ENCODE data around the gene IFNL4. TPM values are rescaled to one million over a fixed set of nuclear protein-coding genes. Genes with fewer than 3 reads are reported as not detected.

The IFNL4 gene
- not detected in 2 replicates for polyA plus RNA-seq (2011; rRNA removed)
- not detected in 2 replicates for polyA plus RNA-seq (2012; cell fraction: cytosol; rRNA removed)
- not detected in 2 replicates for polyA plus RNA-seq (2012; cell fraction: nucleus; rRNA removed)
- not detected in 3 replicates for polyA plus RNA-seq (2017; fragmentation: RNase III; extraction: RNeasy Plus Mini Kit Qiagen cat#74134 plus additional on column Dnase treatment)
- not detected in 2 replicates for polyA minus RNA-seq (2011; rRNA and poly(A)+ RNA removed)

DNA sequence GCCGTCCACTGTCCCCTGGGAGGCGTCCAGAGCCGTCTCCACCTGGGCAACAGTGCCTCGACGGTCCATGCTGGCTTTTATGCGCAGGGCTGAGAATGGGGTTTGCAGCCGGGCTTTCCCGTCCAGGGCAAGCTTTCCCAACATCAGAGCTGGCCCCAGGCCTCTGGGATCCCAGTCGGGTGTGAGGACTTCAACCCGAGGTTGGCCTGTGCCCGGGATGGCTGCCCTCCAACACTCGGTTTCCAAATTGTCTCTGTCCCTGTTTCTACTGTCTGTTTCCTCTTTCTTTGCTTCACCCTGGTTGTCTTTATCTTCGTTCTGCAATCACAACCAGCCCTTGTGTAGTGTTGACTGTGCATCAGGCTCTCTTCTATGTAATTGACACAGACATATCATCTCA is at the start of gene IFNL4:
Gene IFNL4, minus strand, starts transcription at position 51 of the 400 bp plus-strand sequence.
- H3K4me2 ChIP-seq: no peak within 1 kb of the TSS
- H3K4me3 ChIP-seq: no peak within 1 kb of the TSS
- ChIA-PET CTCF (interaction anchor here (1.1 to 4.9 kb wide), 5 partner anchors 12 to 34 kb away, joined by 3 to 17 read pairs (median 5); no protein-coding TSS in a partner anchor), POLR2A (no interaction called here)
- no peak within 1 kb of the TSS for H3K27ac ChIP-seq
- FAIRE-seq: no peak
- no peak for DNase-seq (ENCODE audit: low read depth in 1 of 2, low spot score in 1 of 2)
- H3K9me3 ChIP-seq: no peaks in the 10 kb centered on the region
- TF ChIP-seq NFE2L2 (conservative IDR thresholded peaks at IDR 0.05; ENCODE audit: low read length) (no peak), MAZ (IDR thresholded peaks at IDR 0.05; ENCODE audit: borderline replicate concordance, low read depth, low read length) (no peak), EP300 (IDR thresholded peaks at IDR 0.05) (no peak), EHMT2 (IDR thresholded peaks at IDR 0.05; ENCODE audit: low read depth) (no peak), SMC3 (IDR thresholded peaks at IDR 0.05) (no peak), RCOR1 (IDR thresholded peaks at IDR 0.05; ENCODE audit: low read depth, low read length) (no peak), FOSB (CRISPR knock-in tag; IDR thresholded peaks at IDR 0.05) (no peak), FOSL2 (IDR thresholded peaks at IDR 0.05) (no peak), FOSL2 (CRISPR knock-in tag; IDR thresholded peaks at IDR 0.05) (no peak), ELK1 (IDR thresholded peaks at IDR 0.05; ENCODE audit: low read depth, low read length) (no peak), BHLHE40 (IDR thresholded peaks at IDR 0.05; ENCODE audit: low read depth, low read length) (no peak), RARB (CRISPR knock-in tag; IDR thresholded peaks at IDR 0.05) (no peak)
- TF ChIP-seq, protein P1, sequence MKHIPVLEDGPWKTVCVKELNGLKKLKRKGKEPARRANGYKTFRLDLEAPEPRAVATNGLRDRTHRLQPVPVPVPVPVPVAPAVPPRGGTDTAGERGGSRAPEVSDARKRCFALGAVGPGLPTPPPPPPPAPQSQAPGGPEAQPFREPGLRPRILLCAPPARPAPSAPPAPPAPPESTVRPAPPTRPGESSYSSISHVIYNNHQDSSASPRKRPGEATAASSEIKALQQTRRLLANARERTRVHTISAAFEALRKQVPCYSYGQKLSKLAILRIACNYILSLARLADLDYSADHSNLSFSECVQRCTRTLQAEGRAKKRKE (CRISPR knock-in tag; IDR thresholded peaks at IDR 0.05; ENCODE audit: low read depth): no peak
- no peak for ATAC-seq
- no peaks in the 10 kb centered on the region for H3K4me1 ChIP-seq
- 44% methylated on average over 13 of the region's 13 CpGs for WGBS (ENCODE audit: missing lambda C conversion rate)

- 73% methylated on average over 17 of the region's 17 CpGs for WGBS (ENCODE audit: missing lambda C conversion rate)
- peak; percentile 40 to 48; a peak in 4 of 6 replicates for ATAC-seq
Measured at GRCh38 chr19:39297931-39298634, 49.4 kb upstream of the IFNL4 start.

More at GRCh38 chr19:39297931-39298634, 49.4 kb upstream of the IFNL4 start:
- FAIRE-seq (no peak), DNase-seq (ENCODE audit: low read depth in 1 of 2, low spot score in 1 of 2) (no peak)
- no peak overlapping the region for H3K4me3 ChIP-seq
- no peaks in the 10 kb centered on the region for H3K9me3 ChIP-seq
- H3K4me1 ChIP-seq: no peaks in the 10 kb centered on the region; the same call in 1 of the 3 replicates
- H3K27ac ChIP-seq: no peak overlapping the region
- CTCF ChIA-PET: interaction anchor here (0.6 to 1.2 kb wide), 4 partner anchors 13 to 235 kb away, joined by 3 to 4 read pairs (median 4); partner anchors contain the start of gene EID2B
- POLR2A ChIA-PET: no interaction called here
- no peak overlapping the region for H3K4me2 ChIP-seq
- TF ChIP-seq SMC3 (IDR thresholded peaks at IDR 0.05): no peak
- no peak for TF ChIP-seq ZC3H11A (IDR thresholded peaks at IDR 0.05)
- no peak for TF ChIP-seq RARB (CRISPR knock-in tag; IDR thresholded peaks at IDR 0.05)
- TF ChIP-seq BHLHE40 (IDR thresholded peaks at IDR 0.05; ENCODE audit: low read depth, low read length): no peak
- TF ChIP-seq TP53 (CRISPR knock-in tag; IDR thresholded peaks at IDR 0.05): no peak
- TF ChIP-seq POLR2A (IDR thresholded peaks at IDR 0.05; ENCODE audit: low read length): no peak
- TF ChIP-seq, protein P2, sequence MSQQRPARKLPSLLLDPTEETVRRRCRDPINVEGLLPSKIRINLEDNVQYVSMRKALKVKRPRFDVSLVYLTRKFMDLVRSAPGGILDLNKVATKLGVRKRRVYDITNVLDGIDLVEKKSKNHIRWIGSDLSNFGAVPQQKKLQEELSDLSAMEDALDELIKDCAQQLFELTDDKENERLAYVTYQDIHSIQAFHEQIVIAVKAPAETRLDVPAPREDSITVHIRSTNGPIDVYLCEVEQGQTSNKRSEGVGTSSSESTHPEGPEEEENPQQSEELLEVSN (IDR thresholded peaks at IDR 0.05; ENCODE audit: borderline replicate concordance, low read depth): no peak
- TF ChIP-seq ZFP36 (IDR thresholded peaks at IDR 0.05; ENCODE audit: borderline replicate concordance, partially characterized antibody): no peak
- TF ChIP-seq, protein P3, sequence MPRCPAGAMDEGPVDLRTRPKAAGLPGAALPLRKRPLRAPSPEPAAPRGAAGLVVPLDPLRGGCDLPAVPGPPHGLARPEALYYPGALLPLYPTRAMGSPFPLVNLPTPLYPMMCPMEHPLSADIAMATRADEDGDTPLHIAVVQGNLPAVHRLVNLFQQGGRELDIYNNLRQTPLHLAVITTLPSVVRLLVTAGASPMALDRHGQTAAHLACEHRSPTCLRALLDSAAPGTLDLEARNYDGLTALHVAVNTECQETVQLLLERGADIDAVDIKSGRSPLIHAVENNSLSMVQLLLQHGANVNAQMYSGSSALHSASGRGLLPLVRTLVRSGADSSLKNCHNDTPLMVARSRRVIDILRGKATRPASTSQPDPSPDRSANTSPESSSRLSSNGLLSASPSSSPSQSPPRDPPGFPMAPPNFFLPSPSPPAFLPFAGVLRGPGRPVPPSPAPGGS (IDR thresholded peaks at IDR 0.05): no peak
- no peak for TF ChIP-seq CBX2 (IDR thresholded peaks at IDR 0.05; ENCODE audit: borderline replicate concordance, low read depth)
